Keratinocyte (primary cell): Measurements from ENCODE around the gene C1GALT1C1L. TPM values are rescaled to one million over a fixed set of nuclear protein-coding genes. Genes with fewer than 3 reads are reported as not detected.

Source experiments
- DNase-seq: peaks from one replicate; pipeline ENCODE4 v3.0.0-alpha.2; 2011; ENCODE audit warnings: low read depth, missing footprints, low spot score
- FAIRE-seq: peaks from 2 replicates; lab custom pipeline; 2011; peaks lifted over from hg19 to GRCh38; lab: Jason Lieb, UNC
- H2AFZ ChIP-seq: 2 replicates; pipeline ENCODE4 v1.6.0; 2012; ENCODE audit warnings: low read length, control low read depth, inconsistent platforms; ENCODE audit not compliant: control insufficient read depth
- H3K27ac ChIP-seq: 2 replicates; pipeline ENCODE4 v1.5.1; 2011; ENCODE audit warnings: low read length; ENCODE audit not compliant: control insufficient read depth, insufficient read depth
- H3K27me3 ChIP-seq: 3 replicates; pipeline ENCODE4 v1.6.0; 2011; ENCODE audit warnings: low read length; ENCODE audit not compliant: control insufficient read depth, insufficient read depth; ENCODE audit errors: extremely low read depth
- H3K36me3 ChIP-seq, 2 experiments: 2 replicates in 1 of 2; 3 replicates in 1 of 2; pipeline ENCODE4 v1.5.1; 2011; ENCODE audit warnings: low read length in 2 of 2, mild to moderate bottlenecking in 1 of 2; ENCODE audit not compliant: control insufficient read depth in 2 of 2, insufficient read depth in 2 of 2; ENCODE audit errors: extremely low read depth in 1 of 2
- H3K4me1 ChIP-seq: 3 replicates; pipeline ENCODE4 v1.5.1; 2011; ENCODE audit warnings: low read length; ENCODE audit not compliant: control insufficient read depth, insufficient read depth; ENCODE audit errors: extremely low read depth
- H3K4me2 ChIP-seq: 3 replicates; pipeline ENCODE4 v1.6.0; 2011; ENCODE audit warnings: low read depth, low read length; ENCODE audit not compliant: control insufficient read depth, insufficient read depth; ENCODE audit errors: extremely low read depth
- H3K4me3 ChIP-seq, 3 experiments: fragments of 200-600 bp in 1 of 3; sonication (generic) in 1 of 3; 2 replicates in 2 of 3; 3 replicates in 1 of 3; pipeline ENCODE4 v1.5.1; 2011 to 2016; ENCODE audit warnings: low read length in 3 of 3, mild to moderate bottlenecking in 3 of 3, control low read depth in 2 of 3, inconsistent platforms in 1 of 3, low read depth in 1 of 3, mixed read lengths in 1 of 3, mixed run types in 1 of 3, moderate library complexity in 1 of 3; ENCODE audit not compliant: control insufficient read depth in 2 of 3, insufficient read depth in 2 of 3; ENCODE audit errors: extremely low read depth in 1 of 3
- H3K79me2 ChIP-seq: 2 replicates; pipeline ENCODE4 v1.6.0; 2012; ENCODE audit warnings: low read length; ENCODE audit not compliant: control insufficient read depth, insufficient read depth
- H3K9ac ChIP-seq: 3 replicates; pipeline ENCODE4 v1.6.0; 2011; ENCODE audit warnings: low read length; ENCODE audit not compliant: control insufficient read depth, insufficient read depth; ENCODE audit errors: extremely low read depth
- H3K9me1 ChIP-seq: 3 replicates; pipeline ENCODE4 v1.6.0; 2011; ENCODE audit warnings: low read length; ENCODE audit not compliant: control insufficient read depth, insufficient read depth; ENCODE audit errors: extremely low read depth
- H3K9me3 ChIP-seq: 2 replicates; pipeline ENCODE4 v1.5.1; 2012; ENCODE audit warnings: low read depth, low read length; ENCODE audit not compliant: control insufficient read depth
- H4K20me1 ChIP-seq: 3 replicates; pipeline ENCODE4 v1.6.0; 2011; ENCODE audit warnings: low read length; ENCODE audit not compliant: control insufficient read depth, insufficient read depth; ENCODE audit errors: extremely low read depth
- EZH2 ChIP-seq: IDR thresholded peaks from one replicate; pipeline ENCODE4 v1.6.1; 2012; ENCODE audit warnings: inconsistent platforms, mild to moderate bottlenecking, low read length, moderate library complexity
- dilution Hi-C: fragments of 300-500 bp; cut with MboI; formaldehyde crosslinking; loops from one replicate; pipeline ENCODE4 v1.7.0; 2020; ENCODE audit warnings: low sequenced_read_pairs; ENCODE audit not compliant: extremely low pct_ligation_motif_present
- polyA plus RNA-seq, 5 experiments: library from polyadenylated mRNA; depleted of rRNA in 3 of 5; stranded (reverse) in 3 of 5; stranded (forward) in 1 of 5; unstranded in 1 of 5; fragments of >200 nt; gene quantifications; 1 replicate in 1 of 5; 2 replicates in 3 of 5; 3 replicates in 1 of 5; pipeline versions ENCODE4 v1.2.1 to v1.2.3, GENCODE V29; 2011 to 2012; ENCODE audit warnings: missing spikeins in 2 of 5, low read depth in 1 of 5, low replicate concordance in 1 of 5
- TF ChIP-seq, protein P1 (sequence below), 3 experiments: IDR thresholded peaks in 1 of 3; conservative IDR thresholded peaks in 1 of 3; optimal IDR thresholded peaks in 1 of 3; 2 replicates in 2 of 3; 3 replicates in 1 of 3; pipeline versions ENCODE3 to v1.5.1; 2011; ENCODE audit warnings: low read length in 3 of 3, mild to moderate bottlenecking in 3 of 3, moderate library complexity in 2 of 3, control low read depth in 1 of 3, inconsistent platforms in 1 of 3; ENCODE audit not compliant: insufficient read depth in 2 of 3; ENCODE audit errors: extremely low read depth in 1 of 3

C1GALT1C1L gene
- polyA plus RNA-seq, 1 donor (not counting 4 experiments of a cell fraction or from before 2014, with no cell fraction given): 0.28 TPM

DNA sequence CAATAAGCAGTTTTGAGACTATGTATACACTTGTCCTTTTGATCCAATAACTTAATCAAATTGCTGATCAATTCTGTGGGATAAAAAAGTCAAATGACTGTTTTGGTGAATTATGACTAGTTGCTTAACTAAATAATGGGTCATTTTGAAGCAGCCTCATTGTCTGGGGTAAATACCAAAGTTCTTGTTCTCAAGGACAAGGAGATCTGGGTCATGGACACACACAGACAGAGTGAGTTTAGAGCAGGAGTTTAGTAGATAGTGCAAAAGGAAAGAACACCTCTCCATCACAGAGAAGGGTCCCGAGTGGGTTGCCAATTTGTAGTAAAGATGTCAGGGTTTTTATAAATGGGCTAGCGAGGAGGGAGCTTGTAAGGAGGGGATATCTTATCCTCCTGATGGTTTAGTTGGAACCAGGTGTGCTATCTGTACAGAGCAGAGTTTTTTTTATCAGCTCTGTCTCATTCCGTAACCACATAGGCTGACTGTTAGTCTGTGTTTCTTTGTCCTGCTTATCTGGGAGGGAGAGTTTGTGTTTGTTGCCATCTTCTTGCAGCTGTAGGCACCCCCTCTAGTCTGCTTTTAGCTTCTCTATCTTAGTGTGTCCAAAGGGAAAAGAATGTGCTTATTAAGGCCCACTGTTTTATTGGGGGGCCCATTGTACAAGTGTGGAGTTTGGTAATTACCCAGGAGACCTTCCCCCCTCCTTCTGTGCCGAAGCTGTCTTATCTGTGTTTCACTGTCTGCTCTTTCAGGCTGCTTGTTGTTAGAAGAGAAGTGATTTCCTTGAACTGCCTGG lies 48.7 kb upstream of the C1GALT1C1L start:
- TF ChIP-seq EZH2: no peak
- TF ChIP-seq, protein P1, sequence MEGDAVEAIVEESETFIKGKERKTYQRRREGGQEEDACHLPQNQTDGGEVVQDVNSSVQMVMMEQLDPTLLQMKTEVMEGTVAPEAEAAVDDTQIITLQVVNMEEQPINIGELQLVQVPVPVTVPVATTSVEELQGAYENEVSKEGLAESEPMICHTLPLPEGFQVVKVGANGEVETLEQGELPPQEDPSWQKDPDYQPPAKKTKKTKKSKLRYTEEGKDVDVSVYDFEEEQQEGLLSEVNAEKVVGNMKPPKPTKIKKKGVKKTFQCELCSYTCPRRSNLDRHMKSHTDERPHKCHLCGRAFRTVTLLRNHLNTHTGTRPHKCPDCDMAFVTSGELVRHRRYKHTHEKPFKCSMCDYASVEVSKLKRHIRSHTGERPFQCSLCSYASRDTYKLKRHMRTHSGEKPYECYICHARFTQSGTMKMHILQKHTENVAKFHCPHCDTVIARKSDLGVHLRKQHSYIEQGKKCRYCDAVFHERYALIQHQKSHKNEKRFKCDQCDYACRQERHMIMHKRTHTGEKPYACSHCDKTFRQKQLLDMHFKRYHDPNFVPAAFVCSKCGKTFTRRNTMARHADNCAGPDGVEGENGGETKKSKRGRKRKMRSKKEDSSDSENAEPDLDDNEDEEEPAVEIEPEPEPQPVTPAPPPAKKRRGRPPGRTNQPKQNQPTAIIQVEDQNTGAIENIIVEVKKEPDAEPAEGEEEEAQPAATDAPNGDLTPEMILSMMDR (optimal IDR thresholded peaks at IDR 0.05 in 1 of 3, IDR thresholded peaks at IDR 0.05 in 1 of 3, conservative IDR thresholded peaks at IDR 0.05 in 1 of 3; ENCODE audit: extremely low read depth in 1 of 3, insufficient read depth in 2 of 3, low read length in 3 of 3): no peak
- H4K20me1 ChIP-seq: no peaks in the 10 kb centered on the region
- DNase-seq: no peak
- FAIRE-seq: no peak
- no peak overlapping the region for H3K9ac ChIP-seq
- H3K4me1 ChIP-seq: no peaks in the 10 kb centered on the region
- H3K36me3 ChIP-seq: no peaks in the 10 kb centered on the region
- dilution Hi-C loops: no loop called here
- H3K4me3 ChIP-seq: no peak overlapping the region
- H3K79me2 ChIP-seq: no peaks in the 10 kb centered on the region
- no peak overlapping the region for H2AFZ ChIP-seq
- no peak overlapping the region for H3K27ac ChIP-seq
- H3K4me2 ChIP-seq: no peak overlapping the region
- no peaks in the 10 kb centered on the region for H3K9me1 ChIP-seq
- no peaks in the 10 kb centered on the region for H3K9me3 ChIP-seq
- H3K27me3 ChIP-seq: no peaks in the 10 kb centered on the region

DNA sequence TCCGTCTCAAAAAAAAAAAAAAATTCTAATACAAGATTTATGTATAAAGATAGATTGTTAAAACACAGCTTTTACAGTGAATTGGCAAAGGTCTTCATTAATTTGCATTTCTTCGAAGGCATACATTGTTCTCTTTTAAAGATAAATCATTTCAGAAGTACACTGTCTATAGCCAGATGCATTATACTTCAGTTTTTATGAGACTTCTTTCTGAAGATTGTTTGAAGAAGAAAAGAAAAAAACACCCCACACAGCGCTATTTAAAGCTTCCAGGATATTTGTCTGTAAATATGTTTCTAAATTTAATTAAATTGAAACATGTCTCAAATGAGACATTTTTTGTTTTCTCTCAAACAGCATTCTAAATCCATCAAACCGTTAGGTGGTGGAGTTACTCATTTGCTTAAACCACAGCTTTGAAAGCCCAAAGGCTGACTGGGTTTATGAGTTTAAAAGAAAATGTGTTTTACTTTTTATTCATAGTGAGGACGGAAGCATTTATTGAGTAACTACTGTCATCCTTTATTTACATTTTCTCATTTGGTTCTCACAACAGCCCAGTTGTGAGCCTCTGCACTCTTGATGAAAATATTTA lies 42.4 kb upstream of the C1GALT1C1L start:
- H3K36me3 ChIP-seq: no peaks in the 10 kb centered on the region
- no peak overlapping the region for H3K27ac ChIP-seq
- H3K79me2 ChIP-seq: no peaks in the 10 kb centered on the region
- H3K27me3 ChIP-seq: no peaks in the 10 kb centered on the region
- no peaks in the 10 kb centered on the region for H3K9me1 ChIP-seq
- no peaks in the 10 kb centered on the region for H4K20me1 ChIP-seq
- TF ChIP-seq EZH2: no peak
- TF ChIP-seq, protein P1 (optimal IDR thresholded peaks at IDR 0.05 in 1 of 3, IDR thresholded peaks at IDR 0.05 in 1 of 3, conservative IDR thresholded peaks at IDR 0.05 in 1 of 3; ENCODE audit: extremely low read depth in 1 of 3, insufficient read depth in 2 of 3, low read length in 3 of 3): no peak
- no peak overlapping the region for H2AFZ ChIP-seq
- dilution Hi-C loops: no loop called here
- H3K4me3 ChIP-seq: no peak overlapping the region
- DNase-seq: no peak
- H3K9me3 ChIP-seq: no peaks in the 10 kb centered on the region
- H3K4me1 ChIP-seq: peaks cover 5% of the 10 kb centered on the region
- H3K9ac ChIP-seq: no peak overlapping the region
- H3K4me2 ChIP-seq: no peak overlapping the region
- no peak for FAIRE-seq
